Activated CD8-positive, alpha-beta T cell treated with anti-CD3 and anti-CD28 coated beads for 36 hours (primary cell): ENCODE measurements around the gene FLNA. TPM values are rescaled to one million over a fixed set of nuclear protein-coding genes. Genes with fewer than 3 reads are reported as not detected.
A peak's percentile ranks its signal among the peaks of the same experiment; 100 is the strongest.
"Not testable (repeated sequence)": the region's sequence is repeated elsewhere in the genome, so short reads cannot be mapped to it uniquely, and the experiment has no call there.

ENCODE experiments used
- ATAC-seq: fragments of 200-7000 bp; cut with Tn5 transposase; one replicate; pipeline ENCODE4 v1.10.0; 2021; ENCODE audit warnings: mild to moderate bottlenecking, moderate library complexity
- CTCF ChIA-PET: fragments of 350-600 bp; sonication (Branson Sonifier 250); formaldehyde crosslinking; loops from one replicate; lab custom pipeline; 2021; ENCODE audit warnings: antibody characterized with exemption; lab: Charles Lee
- POLR2A ChIA-PET: fragments of 350-600 bp; sonication (Branson Sonifier 250); formaldehyde crosslinking; loops from one replicate; lab custom pipeline; 2021; ENCODE audit warnings: antibody characterized with exemption; lab: Charles Lee
- DNase-seq: peaks from one replicate; pipeline ENCODE4 v3.0.0-alpha.2; 2020
- H3K27ac Mint-ChIP-seq: one replicate; pipeline ENCODE4 v1.8.0; 2021; ENCODE audit warnings: mild to moderate bottlenecking, mixed read lengths
- H3K27me3 Mint-ChIP-seq: one replicate; pipeline ENCODE4 v1.8.0; 2021; ENCODE audit warnings: mixed read lengths
- H3K36me3 Mint-ChIP-seq: one replicate; pipeline ENCODE4 v1.8.0; 2021; ENCODE audit warnings: low read depth, mixed read lengths
- H3K4me1 Mint-ChIP-seq: one replicate; pipeline ENCODE4 v1.8.0; 2021; ENCODE audit warnings: low read depth, mixed read lengths
- H3K4me3 Mint-ChIP-seq: one replicate; pipeline ENCODE4 v1.8.0; 2021; ENCODE audit warnings: mild to moderate bottlenecking, moderate library complexity, mixed read lengths
- H3K9me3 Mint-ChIP-seq: one replicate; pipeline ENCODE4 v1.8.0; 2021; ENCODE audit warnings: mixed read lengths
- intact Hi-C: fragments of 100-400 bp; cut with micrococcal nuclease; formaldehyde crosslinking; loops from one replicate; pipeline ENCODE4 v1.10.0; 2022
- total RNA-seq, 2 experiments: library from RNA; stranded (reverse); gene quantifications; one replicate each; pipeline ENCODE4 v1.2.3, GENCODE V29; 2021
- TF ChIP-seq, protein P1 (sequence below): fragments of 200-600 bp; IDR thresholded peaks from one replicate; pipeline ENCODE4 v1.8.0; 2022; ENCODE audit warnings: antibody characterized with exemption, mild to moderate bottlenecking

FLNA gene
- total RNA-seq, 2 experiments from 2014 or later = 1,057 to 1,091 TPM

DNA sequence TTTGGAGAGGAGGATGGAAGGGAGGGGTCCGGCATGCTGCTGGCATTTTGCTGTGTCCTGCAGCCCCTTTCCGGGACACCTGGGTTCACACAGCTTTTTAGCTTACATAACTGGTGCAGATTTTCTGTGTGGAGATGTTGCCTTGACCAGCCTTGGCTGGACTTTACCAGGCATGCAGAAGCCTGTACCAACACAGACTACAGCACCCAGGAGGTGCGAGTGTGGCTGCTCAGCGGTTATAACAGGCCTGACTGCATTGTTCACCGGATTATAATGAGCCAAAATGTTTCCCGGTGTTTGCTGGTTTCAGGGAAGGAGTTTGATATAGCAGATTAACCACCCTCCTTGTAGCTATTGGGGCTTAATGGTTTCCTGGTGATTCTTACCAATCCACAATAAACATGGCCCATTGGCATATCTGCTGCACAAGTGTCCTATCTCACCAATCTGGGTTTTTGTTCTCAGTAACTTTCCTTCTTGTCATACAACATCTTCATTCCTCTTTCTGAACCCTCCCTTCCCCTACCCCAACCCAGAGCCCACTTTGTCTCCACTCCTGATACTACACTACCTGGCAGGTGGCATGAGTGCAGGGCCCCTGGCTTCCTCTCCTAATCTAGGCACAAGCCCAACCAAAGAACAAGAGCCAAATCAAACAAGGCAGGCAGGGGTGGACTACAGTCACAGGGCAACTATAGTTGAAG, 27.6 kb upstream of the FLNA start:
- peak overlapping the region; percentile 63 for H3K27ac Mint-ChIP-seq
- H3K9me3 Mint-ChIP-seq = no peaks in the 10 kb centered on the region
- POLR2A ChIA-PET = interaction anchor here (1.0 to 6.2 kb wide), 7 partner anchors 8 to 132 kb away, joined by 3 to 97 read pairs (median 3); partner anchors contain the start of genes DNASE1L1, EMD and TAFAZZIN
- intact Hi-C loops = no loop called here
- ATAC-seq (no peak), DNase-seq (no peak)
- no peaks in the 10 kb centered on the region for H3K27me3 Mint-ChIP-seq
- TF ChIP-seq, protein P1, sequence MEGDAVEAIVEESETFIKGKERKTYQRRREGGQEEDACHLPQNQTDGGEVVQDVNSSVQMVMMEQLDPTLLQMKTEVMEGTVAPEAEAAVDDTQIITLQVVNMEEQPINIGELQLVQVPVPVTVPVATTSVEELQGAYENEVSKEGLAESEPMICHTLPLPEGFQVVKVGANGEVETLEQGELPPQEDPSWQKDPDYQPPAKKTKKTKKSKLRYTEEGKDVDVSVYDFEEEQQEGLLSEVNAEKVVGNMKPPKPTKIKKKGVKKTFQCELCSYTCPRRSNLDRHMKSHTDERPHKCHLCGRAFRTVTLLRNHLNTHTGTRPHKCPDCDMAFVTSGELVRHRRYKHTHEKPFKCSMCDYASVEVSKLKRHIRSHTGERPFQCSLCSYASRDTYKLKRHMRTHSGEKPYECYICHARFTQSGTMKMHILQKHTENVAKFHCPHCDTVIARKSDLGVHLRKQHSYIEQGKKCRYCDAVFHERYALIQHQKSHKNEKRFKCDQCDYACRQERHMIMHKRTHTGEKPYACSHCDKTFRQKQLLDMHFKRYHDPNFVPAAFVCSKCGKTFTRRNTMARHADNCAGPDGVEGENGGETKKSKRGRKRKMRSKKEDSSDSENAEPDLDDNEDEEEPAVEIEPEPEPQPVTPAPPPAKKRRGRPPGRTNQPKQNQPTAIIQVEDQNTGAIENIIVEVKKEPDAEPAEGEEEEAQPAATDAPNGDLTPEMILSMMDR = no peak
- no peak overlapping the region for H3K4me3 Mint-ChIP-seq
- CTCF ChIA-PET = interaction anchor here (0.8 kb wide), 1 partner anchor 9 kb away, joined by 3 read pairs; no protein-coding TSS in a partner anchor
- H3K4me1 Mint-ChIP-seq = peaks cover 2% of the 10 kb centered on the region
- H3K36me3 Mint-ChIP-seq = peaks cover 30% of the 10 kb centered on the region

- DNase-seq (peak; percentile 27), ATAC-seq (no peak)
- TF ChIP-seq, protein P1 = no peak
- intact Hi-C loops = no loop called here
- Mint-ChIP-seq H3K9me3 (no peaks in the 10 kb centered on the region), H3K27me3 (no peaks in the 10 kb centered on the region), H3K4me3 (peak overlapping the region; percentile 98), H3K36me3 (peaks cover 30% of the 10 kb centered on the region), H3K4me1 (peaks cover 2% of the 10 kb centered on the region), H3K27ac (peak overlapping the region; percentile 100)
- ChIA-PET CTCF (no interaction called here), POLR2A (interaction anchor here (1.0 to 6.2 kb wide), 15 partner anchors 9 to 133 kb away, joined by 3 to 97 read pairs (median 4); partner anchors contain the start of genes DNASE1L1, EMD and TAFAZZIN)
Observed at GRCh38 chrX:154401045-154401799, 26.8 kb upstream of the FLNA start.

DNA sequence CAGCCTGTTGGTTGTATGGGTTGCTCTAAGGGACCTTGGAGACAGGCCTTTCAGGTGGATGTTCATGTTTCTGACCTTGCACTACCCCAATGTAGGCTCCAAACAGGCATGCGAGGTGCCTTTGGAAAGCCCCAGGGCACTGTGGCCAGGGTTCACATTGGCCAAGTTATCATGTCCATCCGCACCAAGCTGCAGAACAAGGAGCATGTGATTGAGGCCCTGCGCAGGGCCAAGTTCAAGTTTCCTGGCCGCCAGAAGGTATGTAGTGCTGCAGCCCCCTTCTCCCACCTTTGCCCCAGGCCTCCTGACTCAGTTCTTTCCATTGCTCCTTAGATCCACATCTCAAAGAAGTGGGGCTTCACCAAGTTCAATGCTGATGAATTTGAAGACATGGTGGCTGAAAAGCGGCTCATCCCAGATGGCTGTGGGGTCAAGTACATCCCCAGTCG, 26.0 kb upstream of the FLNA start:
- H3K27ac Mint-ChIP-seq = peak overlapping the region; percentile 100

DNA sequence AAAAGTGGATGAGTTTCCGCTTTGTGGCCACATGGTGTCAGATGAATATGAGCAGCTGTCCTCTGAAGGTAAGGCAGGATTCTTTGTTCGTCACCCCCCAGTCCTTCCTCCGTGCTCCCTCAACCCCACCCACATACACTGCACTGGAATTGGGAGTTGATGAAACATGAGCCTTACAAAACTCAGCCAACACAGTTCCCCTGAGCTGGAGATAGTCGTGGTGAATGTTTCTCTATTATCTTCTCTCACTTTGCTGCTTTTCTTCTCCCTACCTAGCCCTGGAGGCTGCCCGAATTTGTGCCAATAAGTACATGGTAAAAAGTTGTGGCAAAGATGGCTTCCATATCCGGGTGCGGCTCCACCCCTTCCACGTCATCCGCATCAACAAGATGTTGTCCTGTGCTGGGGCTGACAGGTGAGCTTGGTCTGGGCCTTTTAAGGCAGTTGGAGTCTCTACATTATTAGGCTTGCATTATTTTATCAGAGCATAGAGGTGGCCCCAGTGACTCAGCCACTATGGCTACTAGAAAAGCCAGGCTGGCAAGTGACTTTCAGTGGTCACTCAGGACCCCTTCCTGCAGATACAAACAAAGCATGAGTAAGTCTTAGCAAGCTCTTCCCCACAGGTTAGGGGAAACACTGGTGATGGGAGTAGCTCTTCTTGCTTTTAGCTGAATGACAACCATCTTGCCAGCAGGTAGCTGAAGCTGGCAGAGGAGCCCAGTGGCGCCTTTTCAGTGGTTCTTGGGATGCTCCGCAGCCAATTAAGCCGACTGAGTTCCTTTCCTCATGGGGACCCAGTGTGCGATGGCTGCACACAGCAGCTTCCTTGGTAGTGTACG, 25.3 kb upstream of the FLNA start:
- H3K4me1 Mint-ChIP-seq = peaks cover 2% of the 10 kb centered on the region
- intact Hi-C loops = no loop called here
- no peaks in the 10 kb centered on the region for H3K27me3 Mint-ChIP-seq
- DNase-seq (peak; percentile 52), ATAC-seq (no peak)
- H3K27ac Mint-ChIP-seq = peak overlapping the region; percentile 100
- ChIA-PET POLR2A (interaction anchor here (1.0 to 6.2 kb wide), 23 partner anchors 10 to 144 kb away, joined by 3 to 97 read pairs (median 9); partner anchors contain the start of genes ATP6AP1, DNASE1L1, EMD and LAGE3), CTCF (no interaction called here)
- no peaks in the 10 kb centered on the region for H3K9me3 Mint-ChIP-seq
- H3K36me3 Mint-ChIP-seq = peaks cover 30% of the 10 kb centered on the region
- TF ChIP-seq, protein P1 = no peak
- peak overlapping the region; percentile 98 for H3K4me3 Mint-ChIP-seq

More for the DNA sequence above, 26.0 kb upstream of the FLNA start:
- H3K4me1 Mint-ChIP-seq, intact Hi-C loops, H3K9me3 Mint-ChIP-seq, CTCF ChIA-PET, H3K27me3 Mint-ChIP-seq, DNase-seq, ATAC-seq: not testable (repeated sequence)
- H3K36me3 Mint-ChIP-seq = peaks cover 30% of the 10 kb centered on the region
- POLR2A ChIA-PET = interaction anchor here (1.0 to 6.2 kb wide), 20 partner anchors 10 to 144 kb away, joined by 3 to 97 read pairs (median 9); partner anchors contain the start of genes DNASE1L1, EMD, LAGE3 and PLXNA3
- H3K4me3 Mint-ChIP-seq = peak overlapping the region; percentile 98
